Measurements from ENCODE around the gene POLE.
"Not testable (repeated sequence)": the region's sequence is repeated elsewhere in the genome, so short reads cannot be mapped to it uniquely, and the experiment has no call there.

The POLE gene

DNA sequence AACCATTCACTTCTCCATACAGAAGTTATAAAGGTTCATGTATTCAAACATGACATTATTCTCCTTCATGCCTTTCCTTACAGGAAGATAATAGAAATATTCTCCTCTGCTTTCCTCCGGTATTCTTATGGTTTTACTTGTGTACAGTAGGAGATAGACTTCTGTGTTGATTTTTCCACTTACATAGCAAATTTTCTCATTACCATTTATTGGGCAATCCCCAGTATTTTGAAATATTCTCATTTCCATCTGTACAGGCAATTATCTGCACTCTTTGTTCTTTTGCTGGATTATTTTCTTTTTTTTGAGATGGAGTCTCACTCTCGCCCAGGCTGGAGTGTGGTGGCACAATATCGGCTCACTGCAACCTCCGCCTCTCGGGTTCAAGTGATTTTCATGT, 11.2 kb upstream of the POLE start:
- DNase-seq (ENCODE audit: low read depth), result no peak
- TF ChIP-seq, protein P1, sequence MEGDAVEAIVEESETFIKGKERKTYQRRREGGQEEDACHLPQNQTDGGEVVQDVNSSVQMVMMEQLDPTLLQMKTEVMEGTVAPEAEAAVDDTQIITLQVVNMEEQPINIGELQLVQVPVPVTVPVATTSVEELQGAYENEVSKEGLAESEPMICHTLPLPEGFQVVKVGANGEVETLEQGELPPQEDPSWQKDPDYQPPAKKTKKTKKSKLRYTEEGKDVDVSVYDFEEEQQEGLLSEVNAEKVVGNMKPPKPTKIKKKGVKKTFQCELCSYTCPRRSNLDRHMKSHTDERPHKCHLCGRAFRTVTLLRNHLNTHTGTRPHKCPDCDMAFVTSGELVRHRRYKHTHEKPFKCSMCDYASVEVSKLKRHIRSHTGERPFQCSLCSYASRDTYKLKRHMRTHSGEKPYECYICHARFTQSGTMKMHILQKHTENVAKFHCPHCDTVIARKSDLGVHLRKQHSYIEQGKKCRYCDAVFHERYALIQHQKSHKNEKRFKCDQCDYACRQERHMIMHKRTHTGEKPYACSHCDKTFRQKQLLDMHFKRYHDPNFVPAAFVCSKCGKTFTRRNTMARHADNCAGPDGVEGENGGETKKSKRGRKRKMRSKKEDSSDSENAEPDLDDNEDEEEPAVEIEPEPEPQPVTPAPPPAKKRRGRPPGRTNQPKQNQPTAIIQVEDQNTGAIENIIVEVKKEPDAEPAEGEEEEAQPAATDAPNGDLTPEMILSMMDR (IDR thresholded peaks at IDR 0.05; ENCODE audit: low read depth, low read length, missing control alignments), result no peak
- H3K4me3 ChIP-seq (ENCODE audit: low read depth, low read length), result no peak overlapping the region

DNA sequence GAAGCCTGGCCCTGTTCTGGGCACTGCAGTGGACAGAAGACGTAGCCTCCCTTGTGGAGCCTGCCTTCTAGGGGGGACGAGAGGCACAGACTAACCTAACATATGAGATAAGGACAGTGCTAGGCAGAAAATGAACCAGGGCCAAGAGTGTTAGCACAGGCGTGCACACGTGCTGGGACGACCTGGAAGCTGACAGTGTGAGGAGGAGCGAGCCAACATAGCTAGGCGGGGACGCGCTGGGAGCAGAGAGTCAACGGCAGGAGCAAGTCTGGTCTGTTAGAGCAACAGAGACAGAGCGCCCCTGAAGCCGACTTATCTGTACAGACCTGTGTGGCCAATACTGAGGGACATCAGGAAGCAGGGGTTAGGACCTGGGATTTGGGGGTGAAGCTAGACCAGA, 8.3 kb upstream of the POLE start:
- H3K4me3 ChIP-seq (ENCODE audit: low read depth, low read length), result no peak overlapping the region
- TF ChIP-seq, protein P1 (IDR thresholded peaks at IDR 0.05; ENCODE audit: low read depth, low read length, missing control alignments), result no peak
- DNase-seq (ENCODE audit: low read depth), result no peak

DNA sequence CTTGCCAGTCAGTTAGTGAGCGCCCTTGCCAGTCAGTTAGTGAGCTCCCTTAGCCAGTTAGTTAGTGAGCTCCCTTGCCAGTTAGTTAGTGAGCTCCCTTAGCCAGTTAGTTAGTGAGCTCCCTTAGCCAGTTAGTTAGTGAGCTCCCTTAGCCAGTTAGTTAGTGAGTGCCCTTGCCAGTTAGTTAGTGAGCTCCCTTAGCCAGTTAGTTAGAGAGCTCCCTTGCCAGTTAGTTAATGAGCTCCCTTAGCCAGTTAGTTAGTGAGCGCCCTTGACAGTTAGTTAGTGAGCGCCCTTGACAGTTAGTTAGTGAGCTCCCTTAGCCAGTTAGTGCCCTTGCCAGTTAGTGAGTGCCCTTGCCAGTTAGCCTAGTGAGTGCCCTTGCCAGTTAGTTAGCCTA, 7.7 kb upstream of the POLE start:
- not testable (repeated sequence) for DNase-seq (ENCODE audit: low read depth); H3K4me3 ChIP-seq (ENCODE audit: low read depth, low read length)

DNA sequence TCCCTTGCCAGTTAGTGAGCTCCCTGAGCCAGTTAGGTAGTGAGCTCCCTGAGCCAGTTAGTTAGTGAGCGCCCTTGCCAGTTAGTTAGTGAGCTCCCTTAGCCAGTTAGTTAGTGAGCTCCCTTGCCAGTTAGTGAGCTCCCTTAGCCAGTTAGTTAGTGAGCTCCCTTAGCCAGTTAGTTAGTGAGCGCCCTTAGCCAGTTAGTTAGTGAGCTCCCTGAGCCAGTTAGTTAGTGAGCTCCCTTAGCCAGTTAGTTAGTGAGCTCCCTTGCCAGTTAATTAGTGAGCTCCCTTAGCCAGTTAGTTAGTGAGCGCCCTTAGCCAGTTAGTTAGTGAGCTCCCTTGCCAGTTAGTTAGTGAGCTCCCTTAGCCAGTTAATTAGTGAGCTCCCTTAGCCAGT, 4.9 kb upstream of the POLE start:
- not testable (repeated sequence) for DNase-seq (ENCODE audit: low read depth); H3K4me3 ChIP-seq (ENCODE audit: low read depth, low read length)

DNA sequence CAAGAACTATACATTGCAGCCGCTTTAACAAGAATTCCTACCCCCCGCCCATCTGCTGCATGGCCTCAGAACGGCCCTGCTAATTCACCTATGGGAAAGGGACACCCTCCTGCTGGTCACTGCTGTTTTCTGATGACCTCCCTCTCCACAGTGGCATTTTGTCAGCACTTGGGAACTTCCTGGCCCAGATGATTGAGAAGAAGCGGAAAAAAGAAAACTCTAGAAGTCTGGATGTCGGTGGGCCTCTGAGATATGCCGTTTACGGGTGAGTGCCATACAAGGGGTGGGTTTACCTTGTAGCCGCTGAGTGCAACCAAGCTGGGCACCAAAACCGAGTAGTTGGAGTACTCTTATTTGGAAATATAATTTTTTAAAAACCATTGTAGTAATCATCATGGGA, 3.0 kb upstream of the POLE start:
- no peak for DNase-seq (ENCODE audit: low read depth)
- H3K4me3 ChIP-seq (ENCODE audit: low read depth, low read length), result no peak overlapping the region
- TF ChIP-seq, protein P1 (IDR thresholded peaks at IDR 0.05; ENCODE audit: low read depth, low read length, missing control alignments), result no peak

DNA sequence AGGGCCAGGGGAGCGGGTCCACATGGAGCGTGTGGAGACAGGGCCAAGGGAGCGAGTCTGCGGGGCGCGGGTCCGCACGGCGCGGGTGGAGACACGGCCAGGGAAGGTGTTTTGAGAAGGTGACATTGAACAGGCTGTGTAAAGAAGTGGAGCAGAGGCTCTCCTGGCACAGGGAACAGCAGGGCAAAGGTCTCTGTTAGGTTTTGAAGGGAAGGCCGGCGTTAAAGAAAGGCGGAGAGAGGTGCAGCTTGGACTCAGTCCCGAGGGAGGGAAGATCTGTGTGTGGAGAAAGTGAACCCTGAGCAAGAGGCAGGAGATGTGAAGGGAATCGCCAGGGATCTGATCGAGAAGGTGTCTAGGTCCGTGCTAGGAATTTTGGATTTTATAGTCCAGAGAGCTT, 2.1 kb upstream of the POLE start:
- TF ChIP-seq, protein P1 (IDR thresholded peaks at IDR 0.05; ENCODE audit: low read depth, low read length, missing control alignments), result no peak
- no peak for DNase-seq (ENCODE audit: low read depth)
- no peak overlapping the region for H3K4me3 ChIP-seq (ENCODE audit: low read depth, low read length)

DNA sequence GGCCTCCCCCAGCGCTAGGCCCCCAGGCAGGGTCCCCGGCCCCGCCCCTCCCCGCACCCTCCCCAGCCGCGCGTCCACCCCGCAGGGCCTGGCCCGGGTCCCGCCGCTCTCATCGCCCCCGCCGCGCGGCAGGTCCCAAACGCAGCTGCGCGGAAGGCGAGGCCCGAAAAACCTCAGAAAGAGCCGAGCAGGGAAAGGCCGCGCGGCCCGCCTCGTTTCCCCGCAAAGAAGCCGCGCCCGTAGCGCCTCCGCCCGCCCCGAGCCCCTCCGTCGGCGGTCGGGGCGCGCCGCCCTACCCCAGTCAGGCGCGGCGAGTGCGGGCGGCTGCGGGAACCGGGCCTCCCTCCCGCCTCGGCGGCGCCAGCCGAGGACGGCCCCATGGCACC, 324 bp downstream of the POLE start:
- H3K4me3 ChIP-seq (ENCODE audit: low read depth, low read length), result peak overlapping the region; percentile 81
- no peak for DNase-seq (ENCODE audit: low read depth)
- TF ChIP-seq, protein P1 (IDR thresholded peaks at IDR 0.05; ENCODE audit: low read depth, low read length, missing control alignments), result no peak

DNA sequence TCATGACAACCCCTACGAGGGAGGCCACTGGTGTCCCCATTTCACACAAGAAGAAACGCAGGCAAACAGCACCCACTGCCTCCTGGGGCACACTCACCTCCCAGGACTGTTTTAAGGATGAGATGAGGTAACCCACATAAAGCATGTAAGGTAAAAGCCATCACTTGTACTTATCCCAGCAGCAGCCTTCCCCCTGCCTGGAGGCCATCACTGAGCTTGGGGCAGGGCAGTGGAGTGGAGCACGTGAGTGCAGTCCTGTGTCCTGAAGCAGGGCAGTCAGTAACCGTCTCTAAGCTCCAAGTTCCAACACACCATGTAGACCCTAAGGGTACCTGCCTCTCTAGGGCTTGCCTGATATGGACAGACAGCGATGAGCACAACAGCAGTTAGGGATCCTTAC, 1.7 kb downstream of the POLE start:
- no peak for DNase-seq (ENCODE audit: low read depth)
- TF ChIP-seq, protein P1 (IDR thresholded peaks at IDR 0.05; ENCODE audit: low read depth, low read length, missing control alignments), result no peak
- H3K4me3 ChIP-seq (ENCODE audit: low read depth, low read length), result no peak overlapping the region

Measured in GM12864 (cell line).